GM12878 (cell line): ENCODE results near the gene CD244. TPM values are rescaled to one million over a fixed set of nuclear protein-coding genes. Genes with fewer than 3 reads are reported as not detected.

ENCODE experiments used
- ASH2L ChIP-seq: fragments of 300-600, 200-600 bp; sonication (generic); IDR thresholded peaks from 2 replicates; pipeline ENCODE4 v1.6.1; 2017; ENCODE audit warnings: low read depth, mild to moderate bottlenecking, borderline replicate concordance
- FOXK2 ChIP-seq: fragments of 450-650 bp; IDR thresholded peaks from 2 replicates; pipeline ENCODE4 v1.6.1; 2017; ENCODE audit warnings: mild to moderate bottlenecking, moderate library complexity
- GABPA ChIP-seq: IDR thresholded peaks from 2 replicates; pipeline ENCODE4 v1.6.1; 2014; ENCODE audit warnings: antibody characterized with exemption, low read depth, mild to moderate bottlenecking, inconsistent platforms
- IKZF2 ChIP-seq, 2 experiments: fragments of 450-650 bp; IDR thresholded peaks; 2 replicates each; pipeline ENCODE4 v1.6.1; 2017; ENCODE audit warnings: mild to moderate bottlenecking in 2 of 2, moderate library complexity in 2 of 2
- IRF3 ChIP-seq: fragments of 450-650 bp; IDR thresholded peaks from 2 replicates; pipeline ENCODE4 v1.6.1; 2014; ENCODE audit warnings: mild to moderate bottlenecking
- KAT2A ChIP-seq: conservative IDR thresholded peaks from 2 replicates; pipeline ENCODE4 v1.6.1; 2011; ENCODE audit warnings: low read depth, low read length; ENCODE audit not compliant: control insufficient read depth
- LARP7 ChIP-seq: fragments of 450-650 bp; IDR thresholded peaks from 2 replicates; pipeline ENCODE4 v1.6.1; 2017; ENCODE audit warnings: mild to moderate bottlenecking
- MTA2 ChIP-seq: fragments of 450-650 bp; IDR thresholded peaks from 2 replicates; pipeline ENCODE4 v1.6.1; 2016; ENCODE audit warnings: low read depth, mild to moderate bottlenecking, moderate library complexity
- MYB ChIP-seq: fragments of 150-350 bp; IDR thresholded peaks from 2 replicates; pipeline ENCODE4 v1.6.1; 2014; ENCODE audit warnings: mild to moderate bottlenecking, low read depth, low read length, borderline replicate concordance
- NFYB ChIP-seq: IDR thresholded peaks from 2 replicates; pipeline ENCODE4 v1.6.1; 2011; ENCODE audit warnings: low read depth, mild to moderate bottlenecking, low read length, improper control_type of control experiment, moderate library complexity; ENCODE audit not compliant: insufficient read depth
- NR2C2 ChIP-seq: IDR thresholded peaks from 2 replicates; pipeline ENCODE4 v1.6.1; 2011; ENCODE audit warnings: borderline replicate concordance, low read depth; ENCODE audit not compliant: control insufficient read depth, insufficient read length
- PML ChIP-seq: IDR thresholded peaks from 2 replicates; pipeline ENCODE4 v1.6.1; 2012; ENCODE audit warnings: low read length, inconsistent platforms
- POLR2AphosphoS5 ChIP-seq: IDR thresholded peaks from 2 replicates; pipeline ENCODE4 v1.6.1; 2011; ENCODE audit warnings: mild to moderate bottlenecking, low read length, inconsistent platforms
- POU2F2 ChIP-seq: IDR thresholded peaks from 3 replicates; pipeline ENCODE4 v1.6.1; 2011; ENCODE audit warnings: low read depth, mild to moderate bottlenecking, low read length, borderline replicate concordance
- RUNX3 ChIP-seq: IDR thresholded peaks from 2 replicates; pipeline ENCODE4 v1.6.1; 2012; ENCODE audit warnings: low read length, inconsistent platforms
- SMC3 ChIP-seq: IDR thresholded peaks from 2 replicates; pipeline ENCODE4 v1.6.1; 2011; ENCODE audit warnings: low read length, improper control_type of control experiment, borderline replicate concordance
- USF2 ChIP-seq: IDR thresholded peaks from 2 replicates; pipeline ENCODE4 v1.6.1; 2011; ENCODE audit warnings: low read depth, low read length, improper control_type of control experiment, borderline replicate concordance
- ZNF592 ChIP-seq: fragments of 450-650 bp; IDR thresholded peaks from 2 replicates; pipeline ENCODE4 v1.6.1; 2017; ENCODE audit warnings: mild to moderate bottlenecking, moderate library complexity
- polyA plus RNA-seq, 11 experiments: library from polyadenylated mRNA; depleted of rRNA in 4 of 11; unstranded in 6 of 11; stranded (reverse) in 5 of 11; fragments of >200 nt; fragmentation: Nextera tagmentation in 4 of 11; fragmentation: Illumina TruSeq in 1 of 11; extraction: Ambion mirVana in 4 of 11; extraction: Trizol in 1 of 11; gene quantifications; 1 replicate in 1 of 11; 2 replicates in 10 of 11; pipeline versions ENCODE4 v1.2.1 to v1.2.3, GENCODE V29; 2011 to 2016; ENCODE audit warnings: inconsistent platforms in 2 of 11, missing spikeins in 2 of 11, low read depth in 1 of 11
- total RNA-seq, 4 experiments: library from RNA; depleted of rRNA in 3 of 4; stranded (reverse); fragments of >200 nt in 3 of 4; fragmentation: Illumina TruSeq in 1 of 4; extraction: Trizol in 1 of 4; gene quantifications; 2 replicates each; pipeline versions ENCODE4 v1.2.1 to v1.2.3, GENCODE V29; 2013 to 2021
- TF ChIP-seq, protein P1 (sequence below): IDR thresholded peaks from 2 replicates; pipeline ENCODE4 v1.6.1; 2012; ENCODE audit warnings: low read length, inconsistent platforms

The CD244 gene
- total and polyA plus RNA-seq, 10 of the 15 experiments (the other 5 are each of a cell fraction or from before 2014, with no cell fraction given) = 0.24 to 13.6 (median 0.73) TPM

DNA sequence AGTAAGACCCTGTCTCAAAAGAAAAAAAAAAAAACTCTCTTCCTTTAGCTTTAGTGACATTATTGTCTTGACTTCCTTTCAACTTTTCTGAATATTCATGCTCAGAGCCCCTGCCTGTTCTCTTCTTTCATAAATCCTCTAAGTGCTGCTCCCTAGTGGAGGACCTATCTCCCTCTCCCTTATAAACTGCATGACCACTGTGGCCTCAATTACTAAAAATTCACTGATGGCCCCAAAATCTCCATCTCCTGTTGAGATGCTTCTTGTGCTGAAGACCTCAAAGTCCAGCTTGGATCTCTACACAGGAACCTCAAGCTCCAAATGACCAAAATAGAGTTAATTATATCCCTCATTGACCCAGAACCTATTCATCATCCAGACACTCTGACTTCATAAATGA, 14.5 kb upstream of the CD244 start (continued):
- TF ChIP-seq KAT2A (no peak), SMC3 (peak; percentile 50; the same call in 1 of the 2 replicates), GABPA (no peak), NFYB (no peak), FOXK2 (no peak), POU2F2 (peak; percentile 42; the same call in 1 of the 3 replicates), NR2C2 (no peak), ZNF592 (no peak), PML (no peak), USF2 (no peak), IRF3 (no peak), MYB (no peak), POLR2AphosphoS5 (no peak), RUNX3 (no peak), IKZF2 (IDR thresholded peaks at IDR 0.05) (no peak), ASH2L (no peak), LARP7 (no peak), MTA2 (no peak)
- TF ChIP-seq, protein P1, sequence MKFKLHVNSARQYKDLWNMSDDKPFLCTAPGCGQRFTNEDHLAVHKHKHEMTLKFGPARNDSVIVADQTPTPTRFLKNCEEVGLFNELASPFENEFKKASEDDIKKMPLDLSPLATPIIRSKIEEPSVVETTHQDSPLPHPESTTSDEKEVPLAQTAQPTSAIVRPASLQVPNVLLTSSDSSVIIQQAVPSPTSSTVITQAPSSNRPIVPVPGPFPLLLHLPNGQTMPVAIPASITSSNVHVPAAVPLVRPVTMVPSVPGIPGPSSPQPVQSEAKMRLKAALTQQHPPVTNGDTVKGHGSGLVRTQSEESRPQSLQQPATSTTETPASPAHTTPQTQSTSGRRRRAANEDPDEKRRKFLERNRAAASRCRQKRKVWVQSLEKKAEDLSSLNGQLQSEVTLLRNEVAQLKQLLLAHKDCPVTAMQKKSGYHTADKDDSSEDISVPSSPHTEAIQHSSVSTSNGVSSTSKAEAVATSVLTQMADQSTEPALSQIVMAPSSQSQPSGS = no peak
